GM18519 (cell line): Measurements from ENCODE around the gene PGPEP1.
"Not testable (repeated sequence)": the region's sequence is repeated elsewhere in the genome, so short reads cannot be mapped to it uniquely, and the experiment has no call there.

Source experiments
- ATAC-seq: cut with Tn5 transposase; IDR thresholded peaks from one replicate; pipeline ENCODE4 v1.9.1; 2021; ENCODE audit warnings: mild to moderate bottlenecking, moderate library complexity; ENCODE audit not compliant: unreplicated experiment, low FRiP score

The PGPEP1 gene

DNA sequence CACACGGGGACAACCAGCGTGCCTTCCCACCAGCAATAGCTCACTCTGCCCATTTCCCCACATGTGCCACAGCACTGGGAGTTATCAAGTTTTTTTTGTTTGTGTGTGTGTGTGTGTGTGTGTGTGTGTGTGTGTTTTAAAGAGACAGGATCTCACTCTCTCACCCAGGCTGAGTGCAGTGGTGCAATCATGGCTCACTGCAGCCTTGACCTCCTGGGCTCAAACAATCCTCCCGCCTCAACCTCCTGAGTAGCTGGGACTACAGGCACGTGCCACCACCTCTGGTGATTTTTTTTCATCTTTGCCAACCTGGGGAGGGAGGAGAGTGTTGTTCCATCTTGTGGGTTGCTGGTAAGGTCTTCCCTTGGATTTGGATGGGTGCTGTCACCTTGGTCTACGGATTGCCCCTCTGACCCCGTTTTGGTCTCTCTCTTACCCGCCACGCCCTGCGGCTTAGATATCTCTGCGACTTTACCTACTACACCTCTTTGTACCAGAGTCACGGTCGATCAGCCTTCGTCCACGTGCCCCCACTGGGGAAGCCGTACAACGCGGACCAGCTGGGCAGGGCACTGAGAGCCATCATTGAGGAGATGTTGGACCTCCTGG lies 22.6 kb downstream of the PGPEP1 start:
- ATAC-seq = no peak

DNA sequence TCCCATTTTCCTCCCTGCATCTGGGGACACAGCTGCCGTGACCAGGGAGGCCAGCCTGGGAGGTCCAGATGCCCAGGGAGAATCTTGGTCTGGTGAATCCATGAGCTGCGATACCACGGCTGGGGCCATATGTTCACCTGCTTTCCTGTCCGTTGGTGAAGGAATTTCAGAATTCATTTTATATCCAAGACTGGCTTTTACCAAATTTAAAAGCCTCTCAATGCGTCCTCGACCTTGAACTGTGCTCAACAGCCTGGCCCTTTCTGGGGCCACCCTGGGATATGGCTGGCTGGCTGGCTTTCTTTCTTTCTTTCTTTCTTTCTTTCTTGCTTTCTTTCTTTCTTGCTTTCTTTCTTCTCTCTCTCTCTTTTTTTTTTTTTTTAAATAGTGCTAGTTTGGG lies 23.4 kb downstream of the PGPEP1 start:
- no peak for ATAC-seq

DNA sequence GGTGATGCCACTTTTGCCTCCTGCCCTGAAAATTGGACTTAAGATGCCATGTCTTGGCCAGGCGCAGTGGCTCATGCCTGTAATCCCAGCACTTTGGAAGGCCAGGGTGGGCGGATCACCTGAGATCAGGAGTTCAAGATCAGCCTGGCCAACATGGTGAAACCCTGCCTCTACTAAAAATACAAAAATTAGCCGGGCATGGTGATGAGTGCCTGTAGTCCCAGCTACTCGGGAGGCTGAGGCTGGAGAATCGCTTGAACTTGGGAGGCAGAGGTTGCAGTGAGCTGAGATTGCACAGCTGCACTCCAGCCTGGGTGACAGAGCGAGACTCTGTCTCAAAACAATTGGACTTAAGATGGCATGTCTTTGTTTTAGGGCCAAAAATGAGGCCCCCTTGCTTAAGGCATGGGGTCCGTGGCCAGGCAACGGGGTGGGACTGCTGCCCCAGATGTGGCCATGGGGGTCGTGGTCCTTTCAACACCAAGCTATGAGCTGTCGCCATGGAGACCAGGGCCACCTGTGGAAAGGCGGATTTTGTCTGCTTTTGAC lies 24.0 kb downstream of the PGPEP1 start:
- not testable (repeated sequence) for ATAC-seq

DNA sequence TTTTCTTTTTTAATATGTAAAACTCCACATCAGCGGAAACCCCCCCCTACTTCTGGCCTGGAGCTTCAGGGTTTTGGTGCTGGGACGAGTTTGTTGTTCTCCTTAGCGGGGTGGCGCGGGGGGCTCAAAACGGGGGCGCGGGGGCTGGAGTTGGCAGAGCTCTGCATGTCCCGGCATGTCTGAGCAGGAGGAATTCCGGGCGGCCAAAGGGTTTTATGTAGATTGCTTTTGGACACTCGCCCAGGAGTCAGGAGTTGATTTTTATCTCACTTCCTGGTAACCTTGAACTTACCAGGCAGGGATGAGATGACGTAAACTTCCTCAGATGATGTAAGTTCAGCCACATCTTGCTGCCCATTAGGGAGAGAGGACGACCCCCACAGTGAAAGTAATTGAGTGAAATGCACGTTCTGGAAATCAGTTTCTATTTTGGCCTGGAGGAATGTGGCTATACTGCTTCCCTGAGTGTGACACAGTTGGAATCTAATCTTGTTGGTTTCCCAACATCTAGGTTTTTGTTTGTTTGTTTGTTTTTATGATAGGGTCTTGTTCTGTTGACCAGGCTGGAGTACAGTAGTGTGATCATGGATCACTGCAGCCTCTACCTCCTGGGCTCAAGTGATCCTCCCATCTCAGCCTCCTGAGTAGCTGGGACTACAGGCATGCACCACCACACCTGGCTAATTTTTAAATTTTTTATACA lies 24.6 kb downstream of the PGPEP1 start:
- ATAC-seq = no peak

- no peak for ATAC-seq
Measured at GRCh38 chr19:18366021-18366435, 25.6 kb downstream of the PGPEP1 start.

DNA sequence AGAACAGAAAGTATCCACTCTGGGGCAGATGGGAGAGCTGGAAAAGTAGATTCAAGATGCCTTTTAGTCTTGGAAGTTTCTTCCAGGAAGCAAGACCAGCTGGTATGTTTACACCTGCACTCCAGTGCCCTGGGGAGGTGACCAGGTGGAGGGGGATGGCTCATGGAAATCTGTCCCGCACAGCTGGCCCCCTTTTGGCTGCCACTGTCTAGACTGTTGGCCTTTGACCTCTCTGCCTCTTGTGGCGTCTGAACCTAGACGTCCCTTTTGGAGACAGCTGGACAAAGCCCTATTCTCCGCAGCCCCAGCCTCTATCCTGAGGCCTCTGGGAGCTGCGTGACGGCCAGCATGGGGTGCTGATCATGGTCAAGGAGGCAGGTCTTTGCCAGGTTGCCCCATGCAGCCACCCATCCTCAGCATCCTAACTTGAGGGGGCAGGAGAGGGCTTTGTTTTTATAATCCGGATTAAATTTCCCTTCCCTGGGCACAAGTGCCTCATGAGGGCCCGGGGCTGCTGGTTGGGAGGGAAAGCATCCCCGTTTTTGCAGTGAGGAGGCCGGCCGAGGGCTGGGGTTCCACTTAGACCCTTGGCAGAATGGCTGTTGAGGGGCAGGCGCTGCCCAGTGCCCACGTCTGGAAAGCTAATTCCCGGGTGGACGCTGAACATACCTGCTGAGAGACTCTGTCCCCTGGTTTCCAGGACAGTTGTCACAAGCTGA lies 28.3 kb downstream of the PGPEP1 start:
- no peak for ATAC-seq

DNA sequence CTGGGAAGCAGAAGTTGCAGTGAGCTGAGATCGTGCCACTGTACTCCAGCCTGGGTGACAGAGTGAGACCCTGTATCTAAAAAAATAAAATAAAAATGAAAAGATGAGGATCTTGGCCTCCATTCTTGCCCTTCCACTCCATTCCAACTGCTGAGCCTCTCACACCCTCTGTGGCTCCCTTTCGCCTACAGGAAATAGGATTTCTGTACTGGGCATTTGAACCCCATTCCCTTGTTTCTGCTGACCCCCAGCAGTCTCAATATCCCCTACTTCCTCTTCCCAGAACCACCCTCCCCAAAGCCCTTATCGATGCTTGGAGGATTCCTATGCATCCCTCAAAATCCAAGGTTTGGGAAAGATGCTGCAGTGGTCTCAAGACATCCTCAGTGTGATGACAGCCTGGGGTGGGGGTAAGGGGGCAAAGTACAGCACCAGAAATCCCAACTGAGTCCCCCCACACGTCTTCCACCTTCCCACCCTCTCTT lies 33.1 kb downstream of the PGPEP1 start:
- ATAC-seq = no peak

DNA sequence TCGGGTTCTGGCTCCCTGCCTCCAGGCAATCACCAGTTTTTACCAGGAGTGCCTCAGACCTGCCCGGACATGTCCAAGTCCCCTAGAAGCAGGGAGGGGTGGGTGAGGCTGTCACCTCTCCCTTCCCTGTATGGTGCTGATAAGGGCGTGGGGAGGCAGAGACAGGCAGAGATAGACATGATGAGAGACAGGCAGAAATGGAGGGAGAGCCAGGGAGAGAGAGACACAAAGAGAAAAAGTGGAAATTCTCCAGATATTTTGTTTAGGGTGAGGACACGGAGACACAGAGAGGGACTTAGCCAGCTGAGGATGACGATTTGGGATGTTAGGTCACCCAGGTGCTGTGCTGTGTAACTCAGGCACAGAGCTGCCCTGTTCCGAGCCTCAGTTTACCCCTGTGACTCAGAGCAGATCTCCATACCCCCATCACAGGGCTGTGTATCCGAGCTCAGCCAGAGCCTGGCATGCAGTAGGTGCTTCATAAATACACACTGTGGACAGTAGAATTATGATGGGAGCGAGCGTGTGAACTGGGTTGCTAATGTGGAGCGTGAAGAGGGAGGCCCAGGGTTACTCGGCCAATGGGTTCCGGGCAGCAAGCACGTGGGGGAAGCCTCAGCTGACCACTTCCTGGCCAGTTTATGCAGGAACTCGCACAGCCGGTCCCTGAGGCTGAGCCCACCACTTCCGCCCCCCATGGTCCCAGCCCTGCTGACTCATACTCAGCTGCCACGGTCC lies 33.7 kb downstream of the PGPEP1 start:
- no peak for ATAC-seq

DNA sequence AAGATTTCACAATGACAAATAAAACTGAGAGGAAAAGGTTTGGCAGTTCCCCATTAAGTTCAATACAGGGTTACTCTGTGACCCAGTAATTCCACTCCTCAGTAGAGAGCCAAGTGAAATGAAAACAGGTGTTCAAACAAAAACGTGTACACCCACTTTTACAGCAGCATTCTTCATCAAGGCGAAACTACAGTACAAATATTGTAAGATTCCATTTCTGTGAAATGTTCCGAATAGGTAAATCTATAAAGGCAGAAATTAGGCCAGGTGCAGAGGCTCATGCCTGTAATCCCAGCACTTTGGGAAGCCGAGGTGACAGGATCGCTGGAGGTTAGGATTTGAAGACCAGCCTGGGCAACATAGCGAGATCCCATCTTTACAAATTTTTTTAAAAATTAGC lies 36.6 kb downstream of the PGPEP1 start:
- ATAC-seq = no peak

DNA sequence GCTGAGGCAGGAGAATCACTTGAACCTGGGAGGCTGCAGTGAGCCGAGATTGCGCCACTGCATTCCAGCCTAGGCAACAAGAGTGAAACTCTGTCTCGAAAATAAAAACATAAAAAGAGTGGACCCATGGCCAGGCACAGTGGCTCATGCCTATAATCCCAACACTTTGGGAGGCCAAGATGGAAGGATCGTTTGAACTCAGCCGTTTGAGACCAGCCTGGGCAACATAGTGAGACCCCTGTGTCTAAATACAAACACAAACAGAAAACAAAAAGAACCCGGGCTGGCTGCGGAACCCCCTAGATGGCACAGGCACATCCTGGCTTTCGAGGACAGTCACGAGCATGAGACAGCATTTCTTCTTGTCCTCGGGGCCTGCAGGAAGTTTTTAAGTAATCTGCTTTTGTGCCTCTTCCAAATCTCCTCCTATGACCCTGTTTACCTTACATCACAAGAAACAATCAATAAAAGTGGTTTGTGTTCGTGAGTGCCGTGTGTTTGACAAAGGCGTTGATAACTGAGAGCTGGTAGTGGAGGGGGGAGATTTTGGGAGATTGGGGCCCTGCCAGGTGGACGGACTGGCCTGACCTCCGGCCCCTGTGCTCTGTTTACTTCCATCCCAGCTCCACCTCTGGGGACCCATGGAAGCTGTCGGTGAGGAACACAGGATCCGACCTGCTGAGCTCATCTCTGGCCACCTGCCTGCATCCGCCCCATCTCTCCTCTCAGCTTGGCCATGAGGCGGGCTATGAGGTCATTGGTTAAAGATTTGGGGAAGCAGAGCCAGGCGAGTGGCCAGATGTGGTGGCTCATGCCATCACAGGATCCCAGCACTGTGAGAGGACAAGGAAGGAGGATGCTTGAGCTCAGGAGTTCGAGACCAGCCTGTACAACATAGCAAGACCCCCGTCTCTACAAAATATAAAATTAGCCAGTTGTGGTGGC lies 39.7 kb downstream of the PGPEP1 start:
- ATAC-seq = no peak

GRCh38 chr19:18380843-18381242 lies 40.4 kb downstream of the PGPEP1 start:
- no peak for ATAC-seq

GRCh38 chr19:18383622-18384021 lies 43.2 kb downstream of the PGPEP1 start:
- ATAC-seq = not testable (repeated sequence)

- ATAC-seq = no peak
Measured at GRCh38 chr19:18384775-18385174, 44.4 kb downstream of the PGPEP1 start.

- no peak for ATAC-seq
Measured at GRCh38 chr19:18385359-18385674, 44.9 kb downstream of the PGPEP1 start.

GRCh38 chr19:18385675-18386542 lies 45.5 kb downstream of the PGPEP1 start, which contains the start of gene GDF15:
GDF15 (plus strand) TSS chr19:18386158; CDS start chr19:18386190, 32 bp downstream.
- ATAC-seq = no peak

DNA sequence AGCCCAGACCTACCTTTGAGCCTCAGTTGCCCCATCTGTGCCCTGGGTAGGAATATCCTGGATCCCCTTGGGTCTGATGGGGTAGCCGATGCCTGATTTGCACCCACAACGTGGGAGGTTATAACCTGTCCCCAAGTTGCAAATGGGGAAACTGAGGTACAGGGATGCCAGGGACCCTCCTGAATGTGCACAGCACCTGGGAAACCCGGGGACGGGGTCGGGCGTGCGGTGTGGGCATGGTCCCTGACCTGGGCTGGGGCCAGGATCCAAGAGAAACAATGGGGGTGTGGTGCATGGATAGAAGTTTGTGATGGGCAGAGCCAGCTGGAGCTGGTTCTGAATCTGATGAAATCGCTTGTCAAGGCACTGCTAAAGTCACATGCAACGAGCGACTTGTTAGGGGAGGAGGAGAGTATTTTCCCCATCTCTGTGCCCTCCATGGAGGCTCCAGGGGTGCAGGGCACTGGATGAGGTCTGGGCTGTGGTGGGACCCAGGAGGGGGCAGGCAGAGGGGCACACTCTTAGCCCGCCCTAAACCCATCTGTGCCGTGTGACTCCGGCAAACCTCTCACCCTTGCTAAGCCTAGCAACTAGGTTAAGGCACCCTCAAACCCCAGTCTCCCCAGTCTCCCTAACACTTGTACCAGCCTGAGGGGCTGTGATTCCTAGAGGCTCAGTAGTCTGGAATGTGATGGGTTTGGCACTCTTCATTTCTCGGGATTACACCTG lies 46.3 kb downstream of the PGPEP1 start:
- no peak for ATAC-seq

- ATAC-seq = peak; percentile 60
Measured at GRCh38 chr19:18388100-18388959, 47.9 kb downstream of the PGPEP1 start.
